Measurements from ENCODE around the gene XPR1. TPM values are rescaled to one million over a fixed set of nuclear protein-coding genes. Genes with fewer than 3 reads are reported as not detected.

The XPR1 gene
- total and polyA plus RNA-seq, 2 of the 8 experiments (the other 6 are each of a cell fraction or from before 2014, with no cell fraction given): 28.6 to 43.9 TPM

DNA sequence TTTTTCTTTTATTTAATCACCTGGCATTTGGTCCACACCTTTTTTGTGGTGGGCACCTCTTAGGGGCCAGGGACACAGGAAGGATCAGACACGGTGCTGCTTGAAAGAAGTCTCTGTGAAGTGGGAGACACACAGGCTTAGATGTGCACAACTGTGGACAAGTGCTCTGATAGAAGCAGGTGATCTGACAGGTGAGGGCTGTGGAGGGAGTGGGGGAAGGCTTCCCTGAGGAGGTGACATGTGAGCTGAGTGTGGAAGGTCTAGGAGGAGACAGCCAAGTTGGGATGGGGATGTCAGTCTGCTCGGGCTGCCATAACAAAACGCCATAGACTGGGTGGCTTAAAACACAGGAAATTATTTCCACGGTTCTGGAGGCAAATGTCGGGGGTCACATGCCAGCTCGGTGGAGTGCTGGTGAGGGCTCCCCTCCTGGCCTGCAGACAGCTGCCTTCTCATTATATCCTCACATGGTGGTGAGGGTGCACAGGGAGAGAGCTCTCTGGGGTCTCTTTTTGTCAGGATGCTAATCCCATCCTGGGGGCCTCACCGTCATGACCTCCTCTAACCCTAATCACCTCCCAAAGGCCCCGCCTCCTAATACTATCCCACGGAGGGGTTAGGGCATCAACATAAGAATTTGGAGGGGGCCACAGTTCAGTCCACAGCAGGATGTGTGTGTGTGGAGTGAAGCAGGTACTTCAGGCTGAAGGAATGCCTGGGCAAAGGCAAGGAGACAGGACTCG, 275.7 kb downstream of the XPR1 start (continued):
- TF ChIP-seq, protein P1, sequence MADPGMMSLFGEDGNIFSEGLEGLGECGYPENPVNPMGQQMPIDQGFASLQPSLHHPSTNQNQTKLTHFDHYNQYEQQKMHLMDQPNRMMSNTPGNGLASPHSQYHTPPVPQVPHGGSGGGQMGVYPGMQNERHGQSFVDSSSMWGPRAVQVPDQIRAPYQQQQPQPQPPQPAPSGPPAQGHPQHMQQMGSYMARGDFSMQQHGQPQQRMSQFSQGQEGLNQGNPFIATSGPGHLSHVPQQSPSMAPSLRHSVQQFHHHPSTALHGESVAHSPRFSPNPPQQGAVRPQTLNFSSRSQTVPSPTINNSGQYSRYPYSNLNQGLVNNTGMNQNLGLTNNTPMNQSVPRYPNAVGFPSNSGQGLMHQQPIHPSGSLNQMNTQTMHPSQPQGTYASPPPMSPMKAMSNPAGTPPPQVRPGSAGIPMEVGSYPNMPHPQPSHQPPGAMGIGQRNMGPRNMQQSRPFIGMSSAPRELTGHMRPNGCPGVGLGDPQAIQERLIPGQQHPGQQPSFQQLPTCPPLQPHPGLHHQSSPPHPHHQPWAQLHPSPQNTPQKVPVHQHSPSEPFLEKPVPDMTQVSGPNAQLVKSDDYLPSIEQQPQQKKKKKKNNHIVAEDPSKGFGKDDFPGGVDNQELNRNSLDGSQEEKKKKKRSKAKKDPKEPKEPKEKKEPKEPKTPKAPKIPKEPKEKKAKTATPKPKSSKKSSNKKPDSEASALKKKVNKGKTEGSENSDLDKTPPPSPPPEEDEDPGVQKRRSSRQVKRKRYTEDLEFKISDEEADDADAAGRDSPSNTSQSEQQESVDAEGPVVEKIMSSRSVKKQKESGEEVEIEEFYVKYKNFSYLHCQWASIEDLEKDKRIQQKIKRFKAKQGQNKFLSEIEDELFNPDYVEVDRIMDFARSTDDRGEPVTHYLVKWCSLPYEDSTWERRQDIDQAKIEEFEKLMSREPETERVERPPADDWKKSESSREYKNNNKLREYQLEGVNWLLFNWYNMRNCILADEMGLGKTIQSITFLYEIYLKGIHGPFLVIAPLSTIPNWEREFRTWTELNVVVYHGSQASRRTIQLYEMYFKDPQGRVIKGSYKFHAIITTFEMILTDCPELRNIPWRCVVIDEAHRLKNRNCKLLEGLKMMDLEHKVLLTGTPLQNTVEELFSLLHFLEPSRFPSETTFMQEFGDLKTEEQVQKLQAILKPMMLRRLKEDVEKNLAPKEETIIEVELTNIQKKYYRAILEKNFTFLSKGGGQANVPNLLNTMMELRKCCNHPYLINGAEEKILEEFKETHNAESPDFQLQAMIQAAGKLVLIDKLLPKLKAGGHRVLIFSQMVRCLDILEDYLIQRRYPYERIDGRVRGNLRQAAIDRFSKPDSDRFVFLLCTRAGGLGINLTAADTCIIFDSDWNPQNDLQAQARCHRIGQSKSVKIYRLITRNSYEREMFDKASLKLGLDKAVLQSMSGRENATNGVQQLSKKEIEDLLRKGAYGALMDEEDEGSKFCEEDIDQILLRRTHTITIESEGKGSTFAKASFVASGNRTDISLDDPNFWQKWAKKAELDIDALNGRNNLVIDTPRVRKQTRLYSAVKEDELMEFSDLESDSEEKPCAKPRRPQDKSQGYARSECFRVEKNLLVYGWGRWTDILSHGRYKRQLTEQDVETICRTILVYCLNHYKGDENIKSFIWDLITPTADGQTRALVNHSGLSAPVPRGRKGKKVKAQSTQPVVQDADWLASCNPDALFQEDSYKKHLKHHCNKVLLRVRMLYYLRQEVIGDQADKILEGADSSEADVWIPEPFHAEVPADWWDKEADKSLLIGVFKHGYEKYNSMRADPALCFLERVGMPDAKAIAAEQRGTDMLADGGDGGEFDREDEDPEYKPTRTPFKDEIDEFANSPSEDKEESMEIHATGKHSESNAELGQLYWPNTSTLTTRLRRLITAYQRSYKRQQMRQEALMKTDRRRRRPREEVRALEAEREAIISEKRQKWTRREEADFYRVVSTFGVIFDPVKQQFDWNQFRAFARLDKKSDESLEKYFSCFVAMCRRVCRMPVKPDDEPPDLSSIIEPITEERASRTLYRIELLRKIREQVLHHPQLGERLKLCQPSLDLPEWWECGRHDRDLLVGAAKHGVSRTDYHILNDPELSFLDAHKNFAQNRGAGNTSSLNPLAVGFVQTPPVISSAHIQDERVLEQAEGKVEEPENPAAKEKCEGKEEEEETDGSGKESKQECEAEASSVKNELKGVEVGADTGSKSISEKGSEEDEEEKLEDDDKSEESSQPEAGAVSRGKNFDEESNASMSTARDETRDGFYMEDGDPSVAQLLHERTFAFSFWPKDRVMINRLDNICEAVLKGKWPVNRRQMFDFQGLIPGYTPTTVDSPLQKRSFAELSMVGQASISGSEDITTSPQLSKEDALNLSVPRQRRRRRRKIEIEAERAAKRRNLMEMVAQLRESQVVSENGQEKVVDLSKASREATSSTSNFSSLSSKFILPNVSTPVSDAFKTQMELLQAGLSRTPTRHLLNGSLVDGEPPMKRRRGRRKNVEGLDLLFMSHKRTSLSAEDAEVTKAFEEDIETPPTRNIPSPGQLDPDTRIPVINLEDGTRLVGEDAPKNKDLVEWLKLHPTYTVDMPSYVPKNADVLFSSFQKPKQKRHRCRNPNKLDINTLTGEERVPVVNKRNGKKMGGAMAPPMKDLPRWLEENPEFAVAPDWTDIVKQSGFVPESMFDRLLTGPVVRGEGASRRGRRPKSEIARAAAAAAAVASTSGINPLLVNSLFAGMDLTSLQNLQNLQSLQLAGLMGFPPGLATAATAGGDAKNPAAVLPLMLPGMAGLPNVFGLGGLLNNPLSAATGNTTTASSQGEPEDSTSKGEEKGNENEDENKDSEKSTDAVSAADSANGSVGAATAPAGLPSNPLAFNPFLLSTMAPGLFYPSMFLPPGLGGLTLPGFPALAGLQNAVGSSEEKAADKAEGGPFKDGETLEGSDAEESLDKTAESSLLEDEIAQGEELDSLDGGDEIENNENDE (IDR thresholded peaks at IDR 0.05; ENCODE audit: insufficient replicate concordance, low read length): no peak
- no peak for TF ChIP-seq SRF (IDR thresholded peaks at IDR 0.05; ENCODE audit: low read depth, low read length)
- TF ChIP-seq SAP30 (IDR thresholded peaks at IDR 0.05; ENCODE audit: insufficient read depth, insufficient replicate concordance, low read length): no peak
- TF ChIP-seq EZH2 (IDR thresholded peaks at IDR 0.05; ENCODE audit: low read depth, low read length, severe bottlenecking): no peak
- no peak for TF ChIP-seq RBBP5 (IDR thresholded peaks at IDR 0.05; ENCODE audit: borderline replicate concordance, low read depth, low read length)
- TF ChIP-seq NANOG (IDR thresholded peaks at IDR 0.05; ENCODE audit: insufficient read depth, low read depth, low read length, poor library complexity, severe bottlenecking): no peak

Measured in H1 (cell line).